ENCODE results near the gene EPHB6.

EPHB6 gene

GRCh38 chr7:142822714-142823113 lies 32.2 kb upstream of the EPHB6 start:
- no peak for TF ChIP-seq CTCF (IDR thresholded peaks at IDR 0.05; ENCODE audit: low read depth, low read length)
- DNase-seq: no peak
- Histone ChIP-seq H3K4me3 (ENCODE audit: low read depth, low read length) (no peak overlapping the region), H3K27ac (no peak overlapping the region), H3K27me3 (ENCODE audit: insufficient read depth, low read depth, severe bottlenecking) (no peaks in the 10 kb centered on the region), H3K9me3 (ENCODE audit: severe bottlenecking) (peaks cover 4% of the 10 kb centered on the region), H3K36me3 (no peaks in the 10 kb centered on the region)

DNA sequence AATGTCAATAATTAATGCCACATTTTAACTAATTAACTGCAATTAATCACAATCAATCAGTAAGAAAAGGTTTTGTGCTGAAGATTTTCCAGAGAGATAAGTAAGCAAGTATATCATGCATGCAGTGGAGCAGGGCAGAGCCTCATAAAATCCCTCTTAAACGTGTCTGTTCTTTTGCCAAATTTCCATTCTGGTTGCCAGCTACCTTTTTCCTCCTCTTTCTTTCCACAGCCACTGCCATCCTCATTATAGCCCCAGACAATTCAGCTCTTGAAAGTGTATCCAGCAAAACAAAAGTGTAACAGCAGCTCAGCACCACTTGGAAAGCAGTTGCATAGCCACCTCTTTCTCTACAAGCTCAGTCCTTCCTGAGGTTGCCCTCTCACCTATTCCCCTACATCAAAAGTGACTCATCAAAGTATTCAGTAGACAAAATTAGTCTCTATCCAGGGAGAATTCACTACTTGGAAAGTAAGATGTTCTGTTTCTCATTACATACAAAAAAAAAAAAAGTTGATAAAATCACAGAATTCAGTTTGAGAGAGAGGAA lies 26.9 kb upstream of the EPHB6 start:
- no peak for TF ChIP-seq CTCF (IDR thresholded peaks at IDR 0.05; ENCODE audit: low read depth, low read length)
- Histone ChIP-seq H3K27me3 (ENCODE audit: insufficient read depth, low read depth, severe bottlenecking) (no peaks in the 10 kb centered on the region), H3K36me3 (no peaks in the 10 kb centered on the region), H3K4me3 (ENCODE audit: low read depth, low read length) (no peak overlapping the region), H3K27ac (no peak overlapping the region), H3K9me3 (ENCODE audit: severe bottlenecking) (peaks cover 4% of the 10 kb centered on the region)
- DNase-seq: no peak

DNA sequence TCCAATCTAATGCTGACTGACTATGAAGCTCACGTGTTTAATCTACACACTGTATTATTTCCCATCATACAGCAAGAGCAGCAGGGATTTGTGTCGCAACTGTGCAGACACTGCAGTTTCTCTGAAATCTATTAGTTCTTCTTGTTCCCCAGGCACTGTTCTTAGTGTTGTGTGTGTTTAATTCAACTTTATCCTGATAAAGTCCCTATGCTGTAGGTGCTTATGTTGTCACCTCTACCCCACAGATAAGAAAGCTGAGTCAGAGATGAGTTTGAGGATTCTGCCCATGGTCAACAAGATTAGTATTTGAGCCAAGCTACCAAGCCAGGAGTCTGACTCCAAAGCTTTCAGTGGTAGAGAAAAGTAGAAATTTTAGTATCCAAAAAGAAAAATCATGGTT lies 22.5 kb upstream of the EPHB6 start:
- no peaks in the 10 kb centered on the region for H3K27me3 ChIP-seq (ENCODE audit: insufficient read depth, low read depth, severe bottlenecking)
- no peaks in the 10 kb centered on the region for H3K9me3 ChIP-seq (ENCODE audit: severe bottlenecking)
- H3K36me3 ChIP-seq: no peaks in the 10 kb centered on the region
- H3K27ac ChIP-seq: no peak overlapping the region
- H3K4me3 ChIP-seq (ENCODE audit: low read depth, low read length): no peak overlapping the region
- no peak for DNase-seq
- no peak for TF ChIP-seq CTCF (IDR thresholded peaks at IDR 0.05; ENCODE audit: low read depth, low read length)

DNA sequence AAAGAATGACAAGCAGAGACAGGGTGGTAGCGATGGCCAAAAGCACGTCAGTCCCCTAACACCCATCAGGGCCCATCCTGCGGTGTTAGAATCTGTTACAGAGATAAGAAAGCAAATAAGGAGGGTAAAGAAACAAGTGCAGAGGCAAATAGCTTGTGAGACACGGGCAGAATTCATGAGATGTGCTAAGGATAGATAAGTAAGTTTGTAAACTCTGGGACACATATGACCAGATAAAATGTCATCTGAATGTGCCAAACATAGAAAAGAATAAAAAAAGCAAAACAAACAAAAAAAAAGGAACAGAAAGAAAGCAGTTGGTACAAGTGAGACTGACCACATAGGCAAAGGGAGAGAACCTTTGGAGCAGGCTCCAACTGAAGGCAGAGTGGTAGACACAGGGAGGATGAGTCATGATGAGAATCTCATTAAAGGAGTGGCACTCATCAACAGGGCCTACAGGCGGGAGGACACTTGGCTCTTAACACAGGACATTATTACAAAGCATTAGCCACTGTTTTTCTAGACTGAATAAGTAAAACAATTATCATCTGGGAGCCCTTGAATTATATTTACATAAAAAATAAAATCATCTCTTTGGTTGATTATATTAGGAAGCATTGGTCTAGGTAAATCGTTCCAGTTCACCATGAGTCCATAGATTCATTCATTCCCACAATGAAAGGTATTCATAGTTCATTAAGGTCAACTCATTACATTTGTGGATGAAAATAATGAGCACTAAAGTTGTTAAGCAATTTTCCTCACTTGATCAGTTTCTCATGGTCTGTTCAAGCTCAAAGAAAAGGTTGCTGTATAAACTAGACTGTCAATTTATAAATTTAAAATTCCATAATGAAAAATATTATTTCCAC lies 21.5 kb upstream of the EPHB6 start:
- Histone ChIP-seq H3K9me3 (ENCODE audit: severe bottlenecking) (peaks cover under 1% of the 10 kb centered on the region), H3K4me3 (ENCODE audit: low read depth, low read length) (no peak overlapping the region), H3K36me3 (no peaks in the 10 kb centered on the region), H3K27ac (no peak overlapping the region), H3K27me3 (ENCODE audit: insufficient read depth, low read depth, severe bottlenecking) (no peaks in the 10 kb centered on the region)
- TF ChIP-seq CTCF (IDR thresholded peaks at IDR 0.05; ENCODE audit: low read depth, low read length): no peak
- no peak for DNase-seq

GRCh38 chr7:142835487-142835886 lies 19.4 kb upstream of the EPHB6 start:
- no peaks in the 10 kb centered on the region for H3K36me3 ChIP-seq
- no peak for TF ChIP-seq CTCF (IDR thresholded peaks at IDR 0.05; ENCODE audit: low read depth, low read length)
- peaks cover 2% of the 10 kb centered on the region for H3K9me3 ChIP-seq (ENCODE audit: severe bottlenecking)
- no peak for DNase-seq
- no peak overlapping the region for H3K27ac ChIP-seq
- no peak overlapping the region for H3K4me3 ChIP-seq (ENCODE audit: low read depth, low read length)
- no peaks in the 10 kb centered on the region for H3K27me3 ChIP-seq (ENCODE audit: insufficient read depth, low read depth, severe bottlenecking)

All from WERI-Rb-1 (cell line).